MM.1S (cell line): ENCODE data around the gene TGFB1I1.

ENCODE experiments used
- DNase-seq: peaks from one replicate; pipeline ENCODE4 v3.0.0-alpha.2; 2015
- H2AFZ ChIP-seq: fragments of 300-600 bp; sonication (generic); 2 replicates; pipeline ENCODE4 v1.6.0; 2016; ENCODE audit warnings: antibody characterized with exemption, low read length
- H3F3A ChIP-seq: fragments of 300-600 bp; sonication (generic); 2 replicates; pipeline ENCODE4 v1.6.1; 2016; ENCODE audit warnings: mild to moderate bottlenecking, antibody characterized with exemption, low read length, moderate library complexity, mixed read lengths; ENCODE audit not compliant: insufficient read depth
- H3K27ac ChIP-seq: fragments of 300-600 bp; sonication (generic); 2 replicates; pipeline ENCODE4 v1.5.1; 2016; ENCODE audit warnings: mild to moderate bottlenecking, low read length
- H3K27me3 ChIP-seq: fragments of 300-600 bp; sonication (generic); replicated peaks from 2 replicates; pipeline ENCODE4 v1.6.0; 2016; ENCODE audit warnings: low read length; ENCODE audit not compliant: insufficient read depth
- H3K36me3 ChIP-seq: fragments of 300-600 bp; sonication (generic); replicated peaks from 2 replicates; pipeline ENCODE4 v1.6.1; 2016; ENCODE audit warnings: mild to moderate bottlenecking, low read length, mixed read lengths; ENCODE audit not compliant: insufficient read depth
- H3K4me1 ChIP-seq: fragments of 300-600 bp; sonication (generic); 2 replicates; pipeline ENCODE4 v1.6.1; 2016; ENCODE audit warnings: low read length, mixed read lengths
- H3K4me2 ChIP-seq: fragments of 300-600 bp; sonication (generic); 2 replicates; pipeline ENCODE4 v1.6.0; 2016; ENCODE audit warnings: low read depth, low read length
- H3K4me3 ChIP-seq: fragments of 300-600 bp; sonication (generic); 2 replicates; pipeline ENCODE4 v1.5.1; 2016; ENCODE audit warnings: low read length, mixed read lengths
- H3K79me2 ChIP-seq: fragments of 300-600 bp; sonication (generic); 2 replicates; pipeline ENCODE4 v1.6.1; 2016; ENCODE audit warnings: mixed run types, low read length, mixed read lengths
- H3K9ac ChIP-seq: fragments of 300-600 bp; sonication (generic); 2 replicates; pipeline ENCODE4 v1.6.1; 2016; ENCODE audit warnings: low read length, mixed read lengths
- H3K9me2 ChIP-seq: fragments of 300-600 bp; sonication (generic); replicated peaks from 2 replicates; pipeline ENCODE4 v1.6.1; 2016; ENCODE audit warnings: mild to moderate bottlenecking, low read length, mixed read lengths; ENCODE audit not compliant: insufficient read depth
- H3K9me3 ChIP-seq: fragments of 300-600 bp; sonication (generic); replicated peaks from 2 replicates; pipeline ENCODE4 v1.6.1; 2016; ENCODE audit warnings: mild to moderate bottlenecking, low read length, mixed read lengths; ENCODE audit not compliant: insufficient read depth
- H4K20me1 ChIP-seq: fragments of 300-600 bp; sonication (generic); 2 replicates; pipeline ENCODE4 v1.6.1; 2016; ENCODE audit warnings: mild to moderate bottlenecking, low read length, moderate library complexity, mixed read lengths; ENCODE audit not compliant: insufficient read depth
- EZH2 ChIP-seq: fragments of 300-600 bp; sonication (generic); optimal IDR thresholded peaks from 2 replicates; pipeline ENCODE3; 2017; ENCODE audit warnings: low read depth, mild to moderate bottlenecking, antibody characterized with exemption, low read length, mixed read lengths
- EZH2phosphoT487 ChIP-seq: fragments of 300-600 bp; sonication (generic); IDR thresholded peaks from 2 replicates; pipeline ENCODE4 v1.6.1; 2018; ENCODE audit warnings: antibody characterized with exemption, low read length
- TF ChIP-seq, protein P1 (sequence below): fragments of 300-600 bp; sonication (generic); IDR thresholded peaks from 2 replicates; pipeline ENCODE4 v1.5.1; 2016; ENCODE audit warnings: antibody characterized with exemption, low read length, mixed read lengths

TGFB1I1 gene

GRCh38 chr16:31471241-31471874 lies 594 bp upstream of the TGFB1I1 start:
- no peaks in the 10 kb centered on the region for H3K79me2 ChIP-seq
- no peaks in the 10 kb centered on the region for H3K4me1 ChIP-seq
- TF ChIP-seq, protein P1, sequence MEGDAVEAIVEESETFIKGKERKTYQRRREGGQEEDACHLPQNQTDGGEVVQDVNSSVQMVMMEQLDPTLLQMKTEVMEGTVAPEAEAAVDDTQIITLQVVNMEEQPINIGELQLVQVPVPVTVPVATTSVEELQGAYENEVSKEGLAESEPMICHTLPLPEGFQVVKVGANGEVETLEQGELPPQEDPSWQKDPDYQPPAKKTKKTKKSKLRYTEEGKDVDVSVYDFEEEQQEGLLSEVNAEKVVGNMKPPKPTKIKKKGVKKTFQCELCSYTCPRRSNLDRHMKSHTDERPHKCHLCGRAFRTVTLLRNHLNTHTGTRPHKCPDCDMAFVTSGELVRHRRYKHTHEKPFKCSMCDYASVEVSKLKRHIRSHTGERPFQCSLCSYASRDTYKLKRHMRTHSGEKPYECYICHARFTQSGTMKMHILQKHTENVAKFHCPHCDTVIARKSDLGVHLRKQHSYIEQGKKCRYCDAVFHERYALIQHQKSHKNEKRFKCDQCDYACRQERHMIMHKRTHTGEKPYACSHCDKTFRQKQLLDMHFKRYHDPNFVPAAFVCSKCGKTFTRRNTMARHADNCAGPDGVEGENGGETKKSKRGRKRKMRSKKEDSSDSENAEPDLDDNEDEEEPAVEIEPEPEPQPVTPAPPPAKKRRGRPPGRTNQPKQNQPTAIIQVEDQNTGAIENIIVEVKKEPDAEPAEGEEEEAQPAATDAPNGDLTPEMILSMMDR: no peak
- no peak for TF ChIP-seq EZH2phosphoT487
- no peak for TF ChIP-seq EZH2
- H3K36me3 ChIP-seq: no peaks in the 10 kb centered on the region
- peaks cover 25% of the 10 kb centered on the region for H3K27me3 ChIP-seq
- no peak overlapping the region for H3K9ac ChIP-seq
- no peak overlapping the region for H3K4me2 ChIP-seq
- no peak for DNase-seq
- H2AFZ ChIP-seq: no peak overlapping the region
- no peaks in the 10 kb centered on the region for H3F3A ChIP-seq
- no peak overlapping the region for H3K27ac ChIP-seq
- no peaks in the 10 kb centered on the region for H3K9me2 ChIP-seq
- H4K20me1 ChIP-seq: no peaks in the 10 kb centered on the region
- no peak overlapping the region for H3K4me3 ChIP-seq
- H3K9me3 ChIP-seq: no peaks in the 10 kb centered on the region

GRCh38 chr16:31472709-31473203 lies 804 bp downstream of the TGFB1I1 start:
- Histone ChIP-seq H3K4me2 (no peak overlapping the region), H3K4me3 (no peak overlapping the region), H4K20me1 (no peaks in the 10 kb centered on the region), H3K9me3 (no peaks in the 10 kb centered on the region), H3K27ac (no peak overlapping the region), H3K4me1 (no peaks in the 10 kb centered on the region), H3K36me3 (no peaks in the 10 kb centered on the region), H3K79me2 (no peaks in the 10 kb centered on the region), H3F3A (no peaks in the 10 kb centered on the region), H3K9me2 (no peaks in the 10 kb centered on the region), H3K9ac (no peak overlapping the region), H2AFZ (no peak overlapping the region), H3K27me3 (peaks cover 27% of the 10 kb centered on the region)
- no peak for TF ChIP-seq EZH2phosphoT487
- TF ChIP-seq, protein P1: no peak
- no peak for TF ChIP-seq EZH2
- no peak for DNase-seq

DNA sequence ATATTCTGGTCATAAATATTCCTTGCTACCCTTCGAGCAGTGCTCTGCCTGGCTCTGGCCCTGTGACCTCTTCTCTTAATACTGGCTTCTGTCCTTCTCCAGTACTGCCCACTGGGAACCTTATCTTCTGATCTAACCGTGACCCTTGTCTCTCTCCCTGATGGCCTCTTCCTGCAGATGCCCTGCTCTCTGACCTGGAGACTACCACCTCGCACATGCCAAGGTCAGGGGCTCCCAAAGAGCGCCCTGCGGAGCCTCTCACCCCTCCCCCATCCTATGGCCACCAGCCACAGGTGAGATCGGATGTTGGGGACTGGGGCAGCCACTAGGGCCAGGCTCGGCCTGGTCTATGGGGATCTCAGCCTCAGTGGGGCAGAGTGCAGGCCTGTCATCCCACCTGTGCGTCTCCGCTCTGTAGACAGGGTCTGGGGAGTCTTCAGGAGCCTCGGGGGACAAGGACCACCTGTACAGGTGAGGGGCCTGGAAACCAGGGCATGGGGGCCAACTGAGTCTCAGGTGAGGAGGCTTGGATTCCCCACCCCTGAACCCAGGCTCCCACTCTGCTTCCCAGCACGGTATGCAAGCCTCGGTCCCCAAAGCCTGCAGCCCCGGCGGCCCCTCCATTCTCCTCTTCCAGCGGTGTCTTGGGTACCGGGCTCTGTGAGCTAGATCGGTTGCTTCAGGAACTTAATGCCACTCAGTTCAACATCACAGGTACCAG lies 1.5 kb downstream of the TGFB1I1 start:
- Histone ChIP-seq H3K4me3 (no peak overlapping the region), H3K4me1 (no peaks in the 10 kb centered on the region), H3K4me2 (no peak overlapping the region)

More for the DNA sequence above, 1.5 kb downstream of the TGFB1I1 start:
- no peaks in the 10 kb centered on the region for H3K79me2 ChIP-seq
- no peaks in the 10 kb centered on the region for H3F3A ChIP-seq
- no peak overlapping the region for H2AFZ ChIP-seq
- H3K27ac ChIP-seq: no peak overlapping the region
- H4K20me1 ChIP-seq: no peaks in the 10 kb centered on the region
- no peaks in the 10 kb centered on the region for H3K9me2 ChIP-seq
- H3K36me3 ChIP-seq: no peaks in the 10 kb centered on the region
- TF ChIP-seq, protein P1: no peak
- no peak for TF ChIP-seq EZH2
- no peak for TF ChIP-seq EZH2phosphoT487
- H3K9ac ChIP-seq: no peak overlapping the region
- no peak for DNase-seq
- H3K9me3 ChIP-seq: no peaks in the 10 kb centered on the region
- peaks cover 30% of the 10 kb centered on the region for H3K27me3 ChIP-seq
